Measurements from ENCODE around the gene NKD1.

The NKD1 gene

GRCh38 chr16:50697881-50698767 lies 149.9 kb downstream of the NKD1 start:
- no peak for DNase-seq (ENCODE audit: extremely low spot score, insufficient read length, low read depth)
- peak; percentile 91 for FAIRE-seq

All from GM18507 (cell line).